GM23338 (cell line): ENCODE measurements around the gene SEMA4A.

Experiments used
- ETS1 ChIP-seq: IDR thresholded peaks from 2 replicates; pipeline ENCODE4 v1.6.1; 2016; ENCODE audit warnings: antibody characterized with exemption
- EZH2 ChIP-seq: fragments of 200-600 bp; sonication (generic); IDR thresholded peaks from one replicate; pipeline ENCODE4 v1.8.0; 2017; ENCODE audit warnings: antibody characterized with exemption, mild to moderate bottlenecking, low read depth; ENCODE audit not compliant: unreplicated experiment
- EZH2phosphoT487 ChIP-seq: fragments of 200-600 bp; sonication (generic); IDR thresholded peaks from one replicate; pipeline ENCODE4 v1.8.1; 2018; ENCODE audit warnings: antibody characterized with exemption; ENCODE audit not compliant: unreplicated experiment
- JUNB ChIP-seq: IDR thresholded peaks from one replicate; pipeline ENCODE4 v1.6.1; 2016; ENCODE audit warnings: antibody characterized with exemption; ENCODE audit not compliant: unreplicated experiment
- POLR2AphosphoS5 ChIP-seq: IDR thresholded peaks from 2 replicates; pipeline ENCODE4 v1.6.1; 2016; ENCODE audit warnings: antibody characterized with exemption, low read depth
- REST ChIP-seq: IDR thresholded peaks from one replicate; pipeline ENCODE4 v1.6.1; 2018; ENCODE audit warnings: antibody characterized with exemption; ENCODE audit not compliant: unreplicated experiment
- TF ChIP-seq, protein P1 (sequence below), 2 experiments: fragments of 200-600 bp in 1 of 2; sonication (generic) in 1 of 2; conservative IDR thresholded peaks; 2 replicates each; pipeline versions ENCODE4 v1.5.1 to v1.6.1; 2016 to 2017; ENCODE audit warnings: antibody characterized with exemption in 2 of 2, low read depth in 2 of 2, mild to moderate bottlenecking in 2 of 2, moderate library complexity in 1 of 2

- TF ChIP-seq, protein P1, sequence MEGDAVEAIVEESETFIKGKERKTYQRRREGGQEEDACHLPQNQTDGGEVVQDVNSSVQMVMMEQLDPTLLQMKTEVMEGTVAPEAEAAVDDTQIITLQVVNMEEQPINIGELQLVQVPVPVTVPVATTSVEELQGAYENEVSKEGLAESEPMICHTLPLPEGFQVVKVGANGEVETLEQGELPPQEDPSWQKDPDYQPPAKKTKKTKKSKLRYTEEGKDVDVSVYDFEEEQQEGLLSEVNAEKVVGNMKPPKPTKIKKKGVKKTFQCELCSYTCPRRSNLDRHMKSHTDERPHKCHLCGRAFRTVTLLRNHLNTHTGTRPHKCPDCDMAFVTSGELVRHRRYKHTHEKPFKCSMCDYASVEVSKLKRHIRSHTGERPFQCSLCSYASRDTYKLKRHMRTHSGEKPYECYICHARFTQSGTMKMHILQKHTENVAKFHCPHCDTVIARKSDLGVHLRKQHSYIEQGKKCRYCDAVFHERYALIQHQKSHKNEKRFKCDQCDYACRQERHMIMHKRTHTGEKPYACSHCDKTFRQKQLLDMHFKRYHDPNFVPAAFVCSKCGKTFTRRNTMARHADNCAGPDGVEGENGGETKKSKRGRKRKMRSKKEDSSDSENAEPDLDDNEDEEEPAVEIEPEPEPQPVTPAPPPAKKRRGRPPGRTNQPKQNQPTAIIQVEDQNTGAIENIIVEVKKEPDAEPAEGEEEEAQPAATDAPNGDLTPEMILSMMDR (conservative IDR thresholded peaks at IDR 0.05; ENCODE audit: low read depth in 2 of 2) = no peak
- TF ChIP-seq EZH2 (no peak), POLR2AphosphoS5 (no peak), JUNB (no peak), EZH2phosphoT487 (no peak), ETS1 (no peak), REST (no peak)
Observed at GRCh38 chr1:156130578-156130942, 22.8 kb upstream of the SEMA4A start.
